Transverse colon (tissue), 4 donors: ENCODE data around the gene PRRG4. TPM values are rescaled to one million over a fixed set of nuclear protein-coding genes. Genes with fewer than 3 reads are reported as not detected.
A peak's percentile ranks its signal among the peaks of the same experiment; 100 is the strongest.

Source experiments
- DNase-seq: peaks from one replicate; pipeline ENCODE4 v3.0.0-alpha.2; 2019
- H3K27ac ChIP-seq, 4 donors: fragments of 200-600 bp; sonication (generic); 2 replicates each; pipeline ENCODE4 v1.5.1; 2016 to 2018; ENCODE audit warnings: inconsistent platforms in 4 of 4
- H3K27me3 ChIP-seq: fragments of 200-600 bp; sonication (generic); 2 replicates; pipeline ENCODE4 v1.5.1; 2017; ENCODE audit warnings: inconsistent platforms
- H3K36me3 ChIP-seq, 4 donors: fragments of 200-600 bp; sonication (generic); 2 replicates each; pipeline ENCODE4 v1.5.1; 2017 to 2019; ENCODE audit warnings: inconsistent platforms in 4 of 4
- H3K4me1 ChIP-seq, 4 donors: fragments of 200-600 bp; sonication (generic); 2 replicates each; pipeline ENCODE4 v1.5.1; 2017 to 2020; ENCODE audit warnings: inconsistent platforms in 4 of 4
- H3K4me3 ChIP-seq, 4 donors: fragments of 200-600 bp; sonication (generic); 1 replicate in 1 of 4; 2 replicates in 3 of 4; pipeline versions ENCODE4 v1.5.1 to v1.6.1; 2017 to 2019; ENCODE audit warnings: inconsistent platforms in 4 of 4
- H3K9me3 ChIP-seq, 2 donors: fragments of 200-600 bp; sonication (generic); 2 replicates each; pipeline ENCODE4 v1.5.1; 2017 to 2019; ENCODE audit warnings: inconsistent platforms in 2 of 2
- EP300 ChIP-seq: sonication (generic); formaldehyde crosslinking; IDR thresholded peaks from one replicate; pipeline ENCODE4 v1.6.1; 2017; ENCODE audit warnings: antibody characterized with exemption, low read depth
- POLR2A ChIP-seq: fragments of 450-650 bp; IDR thresholded peaks from one replicate; pipeline ENCODE4 v1.6.1; 2016; ENCODE audit warnings: antibody characterized with exemption, mild to moderate bottlenecking, moderate library complexity
- POLR2AphosphoS5 ChIP-seq, 3 donors: sonication (generic); formaldehyde crosslinking; IDR thresholded peaks; one replicate each; pipeline ENCODE4 v1.6.1; 2016; ENCODE audit warnings: antibody characterized with exemption in 3 of 3
- WGBS, 2 donors: methylation state at CpG; one replicate each; pipeline ENCODE4 v1.1.5; 2018; ENCODE audit warnings: low coverage in 1 of 2; 5-methylcytosine and 5-hydroxymethylcytosine counted together
- in situ Hi-C, 4 donors: fragments of 200-750 bp; cut with MboI; loops; one replicate each; pipeline versions ENCODE4 v1.15.0 to v1.15.1; 2017; ENCODE audit warnings: low sequenced_read_pairs in 3 of 4, low pct_ligation_motif_present in 1 of 4, low pct_unique_long_range_greater_than_20kb in 1 of 4
- intact Hi-C: fragments of 100-400 bp; cut with DNase I; formaldehyde crosslinking; loops from one replicate; pipeline ENCODE4 v1.15.1; 2023; ENCODE audit warnings: low total_unique reads
- total RNA-seq, 4 donors: library from RNA; depleted of rRNA; stranded (reverse); fragments of >200 nt; gene quantifications; one replicate each; pipeline ENCODE4 v1.1.0, GENCODE V29; 2016
- TF ChIP-seq, protein P1 (sequence below), 5 experiments: fragments of 200-600 bp in 3 of 5; fragments of 450-650 bp in 2 of 5; sonication (generic) in 3 of 5; IDR thresholded peaks; 1 replicate in 2 of 5; 2 replicates in 3 of 5; pipeline ENCODE4 v1.5.1; 2016 to 2017; ENCODE audit warnings: antibody characterized with exemption in 5 of 5, inconsistent platforms in 3 of 5, mild to moderate bottlenecking in 2 of 5, moderate library complexity in 1 of 5

Gene PRRG4
- total RNA-seq, 4 donors from 2014 or later = 4.8 to 24.6 (median 15.9) TPM

DNA sequence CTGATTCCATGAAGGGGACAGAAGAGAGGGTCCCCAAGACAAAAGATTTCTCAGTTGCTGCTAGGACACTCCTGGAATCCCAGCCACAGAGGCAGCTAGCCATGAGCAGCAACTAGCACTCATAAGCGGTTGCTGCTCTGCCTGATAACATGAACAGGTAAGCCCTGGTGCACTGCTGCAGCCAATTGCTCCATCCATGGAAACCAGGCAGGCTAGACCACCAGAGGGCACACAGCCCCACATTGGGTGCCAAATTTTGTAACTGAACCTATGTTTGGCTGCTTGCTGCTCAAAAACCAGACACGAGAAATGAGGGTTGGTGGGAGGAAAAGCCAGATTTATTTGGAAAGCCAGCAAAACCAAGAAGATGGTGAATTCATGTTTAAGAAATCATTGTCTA, 40.9 kb downstream of the PRRG4 start:
- H3K36me3 ChIP-seq = no peaks in the 10 kb centered on the region
- intact Hi-C loops = no loop called here
- H3K27ac ChIP-seq = no peak overlapping the region
- WGBS, 2 donors = 51% methylated on average over 2 of the region's 2 CpGs; no CpG with 5 or more reads in 1 of the 2 donors
- H3K27me3 ChIP-seq = no peaks in the 10 kb centered on the region
- H3K9me3 ChIP-seq = no peaks in the 10 kb centered on the region
- in situ Hi-C loops = no loop called here
- DNase-seq = no peak
- H3K4me3 ChIP-seq = no peak overlapping the region
- TF ChIP-seq POLR2A = no peak
- TF ChIP-seq, protein P1, sequence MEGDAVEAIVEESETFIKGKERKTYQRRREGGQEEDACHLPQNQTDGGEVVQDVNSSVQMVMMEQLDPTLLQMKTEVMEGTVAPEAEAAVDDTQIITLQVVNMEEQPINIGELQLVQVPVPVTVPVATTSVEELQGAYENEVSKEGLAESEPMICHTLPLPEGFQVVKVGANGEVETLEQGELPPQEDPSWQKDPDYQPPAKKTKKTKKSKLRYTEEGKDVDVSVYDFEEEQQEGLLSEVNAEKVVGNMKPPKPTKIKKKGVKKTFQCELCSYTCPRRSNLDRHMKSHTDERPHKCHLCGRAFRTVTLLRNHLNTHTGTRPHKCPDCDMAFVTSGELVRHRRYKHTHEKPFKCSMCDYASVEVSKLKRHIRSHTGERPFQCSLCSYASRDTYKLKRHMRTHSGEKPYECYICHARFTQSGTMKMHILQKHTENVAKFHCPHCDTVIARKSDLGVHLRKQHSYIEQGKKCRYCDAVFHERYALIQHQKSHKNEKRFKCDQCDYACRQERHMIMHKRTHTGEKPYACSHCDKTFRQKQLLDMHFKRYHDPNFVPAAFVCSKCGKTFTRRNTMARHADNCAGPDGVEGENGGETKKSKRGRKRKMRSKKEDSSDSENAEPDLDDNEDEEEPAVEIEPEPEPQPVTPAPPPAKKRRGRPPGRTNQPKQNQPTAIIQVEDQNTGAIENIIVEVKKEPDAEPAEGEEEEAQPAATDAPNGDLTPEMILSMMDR (IDR thresholded peaks at IDR 0.05) = peak in 1 of 5 experiments; percentile 4
- H3K4me1 ChIP-seq = no peaks in the 10 kb centered on the region

DNA sequence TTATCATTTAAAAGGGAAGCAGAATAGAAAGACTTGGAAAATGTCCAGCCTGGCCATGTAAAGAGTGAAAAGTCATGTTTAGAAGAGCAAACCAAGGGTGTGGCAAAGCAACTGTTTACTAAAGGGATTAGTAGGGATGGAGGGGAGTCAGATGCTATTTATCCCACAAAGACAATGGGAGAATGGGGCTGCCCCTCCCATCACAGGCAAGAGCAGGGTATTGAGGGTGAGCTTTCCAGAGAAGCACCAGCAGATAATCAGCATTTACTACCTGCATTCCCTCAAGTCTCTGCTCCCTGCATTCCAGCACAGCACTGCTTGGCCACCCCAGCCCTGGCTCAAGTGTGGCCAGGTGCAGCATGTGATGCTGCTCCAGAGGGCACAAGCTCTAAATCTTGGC, 44.4 kb downstream of the PRRG4 start:
- TF ChIP-seq POLR2AphosphoS5 (IDR thresholded peaks at IDR 0.05) (no peak), POLR2A (no peak), EP300 (no peak)
- TF ChIP-seq, protein P1 (IDR thresholded peaks at IDR 0.05) = no peak
- no peak overlapping the region for H3K27ac ChIP-seq
- no peaks in the 10 kb centered on the region for H3K9me3 ChIP-seq
- intact Hi-C loops = no loop called here
- no peak for DNase-seq
- H3K4me1 ChIP-seq = no peaks in the 10 kb centered on the region
- no peaks in the 10 kb centered on the region for H3K36me3 ChIP-seq
- no peak overlapping the region for H3K4me3 ChIP-seq
- in situ Hi-C loops = no loop called here
- no peaks in the 10 kb centered on the region for H3K27me3 ChIP-seq

DNA sequence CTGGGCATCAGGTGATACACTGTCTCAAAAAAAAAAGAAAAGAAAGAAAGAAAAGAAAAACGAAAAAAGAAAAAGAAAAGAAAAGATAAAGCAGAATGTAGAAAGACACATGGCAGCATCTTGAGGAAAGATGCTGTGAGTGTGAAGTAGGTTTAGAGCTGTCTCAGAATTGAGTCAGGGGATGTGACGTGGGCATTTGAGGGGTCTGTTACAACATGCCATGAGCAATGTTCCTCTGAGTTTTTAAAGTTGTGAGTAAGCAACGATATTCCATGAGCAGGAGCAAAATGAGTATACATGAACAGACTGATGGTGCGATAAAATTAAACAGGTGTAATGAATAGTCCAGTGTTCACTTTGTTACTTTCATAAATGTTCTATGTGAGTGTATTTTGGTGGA, 51.6 kb downstream of the PRRG4 start:
- 59 to 61% methylated on average over 3 to 4 of the region's 4 CpGs for WGBS, 2 donors
- no peaks in the 10 kb centered on the region for H3K4me1 ChIP-seq
- no peaks in the 10 kb centered on the region for H3K27me3 ChIP-seq
- H3K4me3 ChIP-seq = no peak overlapping the region
- no peaks in the 10 kb centered on the region for H3K36me3 ChIP-seq
- H3K27ac ChIP-seq = no peak overlapping the region
- H3K9me3 ChIP-seq = no peaks in the 10 kb centered on the region
- TF ChIP-seq EP300 (no peak), POLR2A (no peak), POLR2AphosphoS5 (IDR thresholded peaks at IDR 0.05) (no peak)
- TF ChIP-seq, protein P1 (IDR thresholded peaks at IDR 0.05) = no peak
- in situ Hi-C loops = no loop called here
- DNase-seq = no peak
- intact Hi-C loops = loop anchor here (5.0 kb wide), 1 partner anchor 556 kb away; no protein-coding TSS in a partner anchor

DNA sequence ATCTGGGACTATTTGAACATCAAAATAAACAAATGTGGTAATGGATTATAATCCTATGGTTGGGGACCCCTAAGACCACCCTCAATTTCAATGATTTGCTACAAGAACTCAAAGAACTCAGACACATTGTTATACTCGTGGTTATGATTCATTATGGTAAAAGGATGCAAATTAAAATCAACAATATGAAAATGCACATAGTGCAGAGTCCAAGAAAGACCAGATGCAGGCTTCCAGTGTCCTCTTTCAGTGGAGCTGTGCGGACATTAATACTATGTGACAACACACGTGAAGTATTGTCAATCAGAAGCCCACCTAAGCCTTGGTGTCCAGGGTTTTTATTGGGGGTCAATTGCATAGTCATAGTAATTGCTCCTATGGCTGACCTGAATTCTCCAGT, 53.7 kb downstream of the PRRG4 start:
- no peak for TF ChIP-seq POLR2A
- TF ChIP-seq, protein P1 (IDR thresholded peaks at IDR 0.05) = no peak
- no peak for TF ChIP-seq EP300
- intact Hi-C loops = loop anchor here (5.0 kb wide), 1 partner anchor 554 kb away; no protein-coding TSS in a partner anchor

More for the DNA sequence above, 53.7 kb downstream of the PRRG4 start:
- no peak overlapping the region for H3K27ac ChIP-seq
- no peak overlapping the region for H3K4me3 ChIP-seq
- DNase-seq = no peak
- H3K4me1 ChIP-seq = no peaks in the 10 kb centered on the region
- H3K27me3 ChIP-seq = no peaks in the 10 kb centered on the region
- 49 to 72% methylated on average over 3 of the region's 3 CpGs for WGBS, 2 donors
- H3K9me3 ChIP-seq = no peaks in the 10 kb centered on the region
- no peaks in the 10 kb centered on the region for H3K36me3 ChIP-seq
- in situ Hi-C loops = no loop called here
